Activated naive CD8-positive, alpha-beta T cell (primary cell): ENCODE data around the gene NETO2.

Source experiments
- H3K27ac Mint-ChIP-seq: one replicate; pipeline ENCODE4 v1.8.0; 2021; ENCODE audit warnings: mixed read lengths
- H3K27me3 Mint-ChIP-seq: one replicate; pipeline ENCODE4 v1.8.0; 2021; ENCODE audit warnings: mixed read lengths
- H3K36me3 Mint-ChIP-seq: one replicate; pipeline ENCODE4 v1.8.0; 2021; ENCODE audit warnings: mixed read lengths
- H3K4me1 Mint-ChIP-seq: one replicate; pipeline ENCODE4 v1.8.0; 2021; ENCODE audit warnings: low read depth, mixed read lengths
- H3K4me3 Mint-ChIP-seq: one replicate; pipeline ENCODE4 v1.8.0; 2021; ENCODE audit warnings: mild to moderate bottlenecking, mixed read lengths
- H3K9me3 Mint-ChIP-seq: one replicate; pipeline ENCODE4 v1.8.0; 2021; ENCODE audit warnings: low read depth, mixed read lengths

NETO2 gene

GRCh38 chr16:47047524-47048203 is 96.1 kb downstream of the NETO2 start:
- Mint-ChIP-seq H3K36me3 (no peaks in the 10 kb centered on the region), H3K4me3 (no peak overlapping the region), H3K4me1 (peaks cover 13% of the 10 kb centered on the region), H3K27ac (no peak overlapping the region), H3K9me3 (no peaks in the 10 kb centered on the region), H3K27me3 (no peaks in the 10 kb centered on the region)

- Mint-ChIP-seq H3K27ac (no peak overlapping the region), H3K27me3 (no peaks in the 10 kb centered on the region), H3K9me3 (no peaks in the 10 kb centered on the region), H3K4me3 (no peak overlapping the region), H3K4me1 (peaks cover 13% of the 10 kb centered on the region), H3K36me3 (no peaks in the 10 kb centered on the region)
Measured at GRCh38 chr16:47046726-47047523, 96.8 kb downstream of the NETO2 start.

GRCh38 chr16:47045459-47045858 is 98.3 kb downstream of the NETO2 start:
- Mint-ChIP-seq H3K27ac (no peak overlapping the region), H3K27me3 (no peaks in the 10 kb centered on the region), H3K4me1 (peaks cover 13% of the 10 kb centered on the region), H3K9me3 (no peaks in the 10 kb centered on the region), H3K36me3 (no peaks in the 10 kb centered on the region), H3K4me3 (no peak overlapping the region)

- Mint-ChIP-seq H3K27me3 (no peaks in the 10 kb centered on the region), H3K4me3 (no peak overlapping the region), H3K9me3 (no peaks in the 10 kb centered on the region), H3K4me1 (peaks cover 13% of the 10 kb centered on the region), H3K27ac (no peak overlapping the region), H3K36me3 (no peaks in the 10 kb centered on the region)
Measured at GRCh38 chr16:47045023-47045422, 98.7 kb downstream of the NETO2 start.

GRCh38 chr16:47043970-47044684 is 99.6 kb downstream of the NETO2 start:
- Mint-ChIP-seq H3K36me3 (no peaks in the 10 kb centered on the region), H3K27ac (no peak overlapping the region), H3K4me1 (peaks cover 13% of the 10 kb centered on the region), H3K27me3 (no peaks in the 10 kb centered on the region), H3K4me3 (no peak overlapping the region), H3K9me3 (no peaks in the 10 kb centered on the region)

GRCh38 chr16:47043200-47043599 is 100.5 kb downstream of the NETO2 start:
- no peak overlapping the region for H3K27ac Mint-ChIP-seq
- no peak overlapping the region for H3K4me3 Mint-ChIP-seq
- no peaks in the 10 kb centered on the region for H3K9me3 Mint-ChIP-seq
- H3K4me1 Mint-ChIP-seq, result peaks cover 15% of the 10 kb centered on the region
- H3K27me3 Mint-ChIP-seq, result no peaks in the 10 kb centered on the region
- H3K36me3 Mint-ChIP-seq, result no peaks in the 10 kb centered on the region

GRCh38 chr16:47037746-47038458 is 105.8 kb downstream of the NETO2 start:
- no peaks in the 10 kb centered on the region for H3K36me3 Mint-ChIP-seq
- no peak overlapping the region for H3K27ac Mint-ChIP-seq
- no peaks in the 10 kb centered on the region for H3K27me3 Mint-ChIP-seq
- H3K4me3 Mint-ChIP-seq, result peak overlapping the region; percentile 80
- H3K9me3 Mint-ChIP-seq, result no peaks in the 10 kb centered on the region
- peaks cover 4% of the 10 kb centered on the region for H3K4me1 Mint-ChIP-seq

GRCh38 chr16:47037396-47037745 is 106.4 kb downstream of the NETO2 start:
- Mint-ChIP-seq H3K9me3 (no peaks in the 10 kb centered on the region), H3K27me3 (no peaks in the 10 kb centered on the region), H3K4me3 (peak overlapping the region; percentile 78), H3K4me1 (peaks cover 4% of the 10 kb centered on the region), H3K27ac (no peak overlapping the region), H3K36me3 (no peaks in the 10 kb centered on the region)

- Mint-ChIP-seq H3K27ac (no peak overlapping the region), H3K4me1 (peaks cover 4% of the 10 kb centered on the region), H3K27me3 (no peaks in the 10 kb centered on the region), H3K4me3 (peak overlapping the region; percentile 75), H3K36me3 (no peaks in the 10 kb centered on the region), H3K9me3 (no peaks in the 10 kb centered on the region)
Measured at GRCh38 chr16:47036201-47036600, 107.5 kb downstream of the NETO2 start.

GRCh38 chr16:47035436-47035835 is 108.3 kb downstream of the NETO2 start:
- Mint-ChIP-seq H3K27ac (no peak overlapping the region), H3K4me3 (no peak overlapping the region), H3K9me3 (no peaks in the 10 kb centered on the region), H3K36me3 (no peaks in the 10 kb centered on the region), H3K27me3 (no peaks in the 10 kb centered on the region), H3K4me1 (peaks cover 4% of the 10 kb centered on the region)

- H3K27ac Mint-ChIP-seq, result no peak overlapping the region
- no peaks in the 10 kb centered on the region for H3K36me3 Mint-ChIP-seq
- H3K4me3 Mint-ChIP-seq, result no peak overlapping the region
- H3K4me1 Mint-ChIP-seq, result peaks cover 4% of the 10 kb centered on the region
- no peaks in the 10 kb centered on the region for H3K9me3 Mint-ChIP-seq
- no peaks in the 10 kb centered on the region for H3K27me3 Mint-ChIP-seq
Measured at GRCh38 chr16:47034455-47034854, 109.3 kb downstream of the NETO2 start.

- Mint-ChIP-seq H3K36me3 (no peaks in the 10 kb centered on the region), H3K27ac (no peak overlapping the region), H3K4me1 (peaks cover 1% of the 10 kb centered on the region), H3K9me3 (no peaks in the 10 kb centered on the region), H3K27me3 (no peaks in the 10 kb centered on the region), H3K4me3 (no peak overlapping the region)
Measured at GRCh38 chr16:47033176-47033575, 110.6 kb downstream of the NETO2 start.

- no peak overlapping the region for H3K4me3 Mint-ChIP-seq
Measured at GRCh38 chr16:47029724-47030123, 114.0 kb downstream of the NETO2 start.

GRCh38 chr16:47028767-47029377 is 114.9 kb downstream of the NETO2 start:
- no peaks in the 10 kb centered on the region for H3K36me3 Mint-ChIP-seq
- no peak overlapping the region for H3K4me3 Mint-ChIP-seq
- H3K27me3 Mint-ChIP-seq, result no peaks in the 10 kb centered on the region
- no peaks in the 10 kb centered on the region for H3K4me1 Mint-ChIP-seq
- no peaks in the 10 kb centered on the region for H3K9me3 Mint-ChIP-seq
- no peak overlapping the region for H3K27ac Mint-ChIP-seq

More at GRCh38 chr16:47029724-47030123, 114.0 kb downstream of the NETO2 start:
- H3K27me3 Mint-ChIP-seq, result no peaks in the 10 kb centered on the region
- no peaks in the 10 kb centered on the region for H3K4me1 Mint-ChIP-seq
- H3K9me3 Mint-ChIP-seq, result no peaks in the 10 kb centered on the region
- no peak overlapping the region for H3K27ac Mint-ChIP-seq
- H3K36me3 Mint-ChIP-seq, result no peaks in the 10 kb centered on the region
